ENCODE measurements around the gene RUFY1.

RUFY1 gene

GRCh38 chr5:179605026-179605833, 54.9 kb downstream of the RUFY1 start:
- DNase-seq: no peak

GRCh38 chr5:179606071-179606909, 55.9 kb downstream of the RUFY1 start:
- DNase-seq: no peak

- DNase-seq: no peak
Measured at GRCh38 chr5:179606910-179607159, 56.5 kb downstream of the RUFY1 start.

- peak; percentile 29 to 37 for DNase-seq
Measured at GRCh38 chr5:179607160-179607931, 57.0 kb downstream of the RUFY1 start.

- DNase-seq: peak; percentile 44 to 54
Measured at GRCh38 chr5:179608131-179608581, 57.8 kb downstream of the RUFY1 start.

- DNase-seq: peak in 1 of 2 experiments; percentile 27
Measured at GRCh38 chr5:179609834-179610108, 59.4 kb downstream of the RUFY1 start.

GRCh38 chr5:179610109-179610902, 60.0 kb downstream of the RUFY1 start:
- peak; percentile 41 to 42 for DNase-seq

- no peak for DNase-seq
Measured at GRCh38 chr5:179610903-179611265, 60.5 kb downstream of the RUFY1 start.

- peak; percentile 45 to 49 for DNase-seq
Measured at GRCh38 chr5:179612577-179613459, 62.5 kb downstream of the RUFY1 start.

- DNase-seq: peak; percentile 51 to 52
Measured at GRCh38 chr5:179613460-179614071, 63.2 kb downstream of the RUFY1 start.

- DNase-seq: no peak
Measured at GRCh38 chr5:179614745-179615144, 64.4 kb downstream of the RUFY1 start.

- no peak for DNase-seq
Measured at GRCh38 chr5:179615203-179615602, 64.8 kb downstream of the RUFY1 start.

GRCh38 chr5:179616002-179616594, 65.7 kb downstream of the RUFY1 start:
- peak in 1 of 2 experiments; percentile 31 for DNase-seq

- DNase-seq: no peak
Measured at GRCh38 chr5:179617930-179618329, 67.6 kb downstream of the RUFY1 start.

GRCh38 chr5:179618923-179619554, 68.7 kb downstream of the RUFY1 start:
- DNase-seq: no peak

GRCh38 chr5:179619776-179620175, 69.4 kb downstream of the RUFY1 start:
- no peak for DNase-seq

GRCh38 chr5:179620293-179620692, 69.9 kb downstream of the RUFY1 start:
- no peak for DNase-seq

GRCh38 chr5:179620703-179621350, 70.5 kb downstream of the RUFY1 start:
- DNase-seq: no peak

- no peak for DNase-seq
Measured at GRCh38 chr5:179621551-179622214, 71.3 kb downstream of the RUFY1 start.

Measured in activated T-cell treated with anti-CD3 and anti-CD28 coated beads, Interleukin-2, amount 50 U/mL, for 48 hours (primary cell).